ENCODE data around the gene PPP6R3. TPM values are rescaled to one million over a fixed set of nuclear protein-coding genes. Genes with fewer than 3 reads are reported as not detected.

Gene PPP6R3
- polyA plus RNA-seq, 1 donor from 2014 or later: 111 TPM

- peaks cover 7% of the 10 kb centered on the region for H3K36me3 ChIP-seq (ENCODE audit: insufficient read depth, low read length)
Observed at GRCh38 chr11:68594123-68594522, 133.6 kb downstream of the PPP6R3 start.

GRCh38 chr11:68596231-68596630 is 135.7 kb downstream of the PPP6R3 start:
- no peak overlapping the region for H3K9ac ChIP-seq (ENCODE audit: low read length)
- H4K20me1 ChIP-seq (ENCODE audit: insufficient read depth): no peaks in the 10 kb centered on the region
- no peaks in the 10 kb centered on the region for H3F3A ChIP-seq (ENCODE audit: insufficient read depth, low read length, poor library complexity, severe bottlenecking)
- H3K27ac ChIP-seq (ENCODE audit: low read length): no peak overlapping the region
- peaks cover 7% of the 10 kb centered on the region for H3K36me3 ChIP-seq (ENCODE audit: insufficient read depth, low read length)
- H3K4me3 ChIP-seq (ENCODE audit: low read length): no peak overlapping the region
- no peaks in the 10 kb centered on the region for H3K9me2 ChIP-seq (ENCODE audit: insufficient read depth, low read length)
- no peaks in the 10 kb centered on the region for H3K9me3 ChIP-seq (ENCODE audit: low read length)
- H3K27me3 ChIP-seq (ENCODE audit: insufficient read depth, low read depth, low read length): no peaks in the 10 kb centered on the region
- no peak overlapping the region for H2AFZ ChIP-seq (ENCODE audit: low read depth, low read length)
- no peak overlapping the region for H3K4me2 ChIP-seq (ENCODE audit: low read length)
- no peaks in the 10 kb centered on the region for H3K79me2 ChIP-seq (replicated peaks; ENCODE audit: insufficient read depth, low read length)
- no peak for TF ChIP-seq POLR2AphosphoS5 (IDR thresholded peaks at IDR 0.05)
- TF ChIP-seq TAF1 (IDR thresholded peaks at IDR 0.05; ENCODE audit: low read depth): no peak
- TF ChIP-seq CTCF (IDR thresholded peaks at IDR 0.05; ENCODE audit: poor library complexity, severe bottlenecking): no peak
- no peak for TF ChIP-seq EZH2 (IDR thresholded peaks at IDR 0.05; ENCODE audit: borderline replicate concordance, insufficient read depth, low read length, poor library complexity, severe bottlenecking)
- TF ChIP-seq EP300 (conservative IDR thresholded peaks at IDR 0.05; ENCODE audit: poor library complexity, severe bottlenecking): no peak
- TF ChIP-seq MXI1 (conservative IDR thresholded peaks at IDR 0.05; ENCODE audit: poor library complexity, severe bottlenecking): no peak
- TF ChIP-seq REST (IDR thresholded peaks at IDR 0.05; ENCODE audit: borderline replicate concordance): no peak

More at GRCh38 chr11:68594123-68594522, 133.6 kb downstream of the PPP6R3 start:
- Histone ChIP-seq H3K27ac (ENCODE audit: low read length) (no peak overlapping the region), H3K9ac (ENCODE audit: low read length) (no peak overlapping the region), H3K9me2 (ENCODE audit: insufficient read depth, low read length) (no peaks in the 10 kb centered on the region), H3K27me3 (ENCODE audit: insufficient read depth, low read depth, low read length) (no peaks in the 10 kb centered on the region), H3K4me3 (ENCODE audit: low read length) (no peak overlapping the region), H3K4me2 (ENCODE audit: low read length) (no peak overlapping the region), H4K20me1 (ENCODE audit: insufficient read depth) (no peaks in the 10 kb centered on the region), H3F3A (ENCODE audit: insufficient read depth, low read length, poor library complexity, severe bottlenecking) (no peaks in the 10 kb centered on the region), H3K9me3 (ENCODE audit: low read length) (no peaks in the 10 kb centered on the region), H2AFZ (ENCODE audit: low read depth, low read length) (no peak overlapping the region), H3K79me2 (replicated peaks; ENCODE audit: insufficient read depth, low read length) (no peaks in the 10 kb centered on the region)
- TF ChIP-seq TAF1 (IDR thresholded peaks at IDR 0.05; ENCODE audit: low read depth): no peak
- no peak for TF ChIP-seq MXI1 (conservative IDR thresholded peaks at IDR 0.05; ENCODE audit: poor library complexity, severe bottlenecking)
- TF ChIP-seq SMC3 (conservative IDR thresholded peaks at IDR 0.05; ENCODE audit: poor library complexity): no peak
- no peak for TF ChIP-seq CTCF (IDR thresholded peaks at IDR 0.05; ENCODE audit: poor library complexity, severe bottlenecking)
- no peak for TF ChIP-seq EP300 (conservative IDR thresholded peaks at IDR 0.05; ENCODE audit: poor library complexity, severe bottlenecking)
- TF ChIP-seq EZH2 (IDR thresholded peaks at IDR 0.05; ENCODE audit: borderline replicate concordance, insufficient read depth, low read length, poor library complexity, severe bottlenecking): no peak
- no peak for TF ChIP-seq REST (IDR thresholded peaks at IDR 0.05; ENCODE audit: borderline replicate concordance)
- no peak for TF ChIP-seq POLR2AphosphoS5 (IDR thresholded peaks at IDR 0.05)
- TF ChIP-seq RAD21 (conservative IDR thresholded peaks at IDR 0.05): no peak

Data from neural cell (in vitro differentiated cells).